NCI-H2196 (cell line): ENCODE measurements around the gene PRKAR1B.

Experiments used
- DNase-seq: peaks from one replicate; lab custom pipeline; 2025; ENCODE audit not compliant: unreplicated experiment; lab: John Stamatoyannopoulos, UW

Gene PRKAR1B

GRCh38 chr7:725223-726005, 1.7 kb downstream of the PRKAR1B start:
- no peak for DNase-seq

DNA sequence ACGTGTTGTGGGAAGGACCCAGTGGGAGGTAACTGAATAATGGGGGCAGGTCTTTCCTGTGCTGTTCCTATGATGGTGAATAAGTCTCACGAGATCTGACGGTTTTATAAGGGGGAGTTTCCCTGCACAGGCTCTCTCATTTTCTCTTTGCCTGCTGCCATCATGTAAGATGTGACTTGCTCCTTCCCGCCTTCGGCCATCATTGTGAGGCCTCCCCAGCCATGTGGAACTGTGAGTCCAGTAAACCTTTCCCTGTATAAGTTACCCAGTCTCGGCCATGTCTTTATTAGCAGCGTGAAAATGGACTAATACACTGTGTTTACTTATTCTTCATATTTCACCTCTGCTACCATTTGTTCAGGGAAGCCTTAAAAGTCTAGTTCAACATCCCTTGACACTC, 2.8 kb downstream of the PRKAR1B start:
- DNase-seq, result no peak

DNA sequence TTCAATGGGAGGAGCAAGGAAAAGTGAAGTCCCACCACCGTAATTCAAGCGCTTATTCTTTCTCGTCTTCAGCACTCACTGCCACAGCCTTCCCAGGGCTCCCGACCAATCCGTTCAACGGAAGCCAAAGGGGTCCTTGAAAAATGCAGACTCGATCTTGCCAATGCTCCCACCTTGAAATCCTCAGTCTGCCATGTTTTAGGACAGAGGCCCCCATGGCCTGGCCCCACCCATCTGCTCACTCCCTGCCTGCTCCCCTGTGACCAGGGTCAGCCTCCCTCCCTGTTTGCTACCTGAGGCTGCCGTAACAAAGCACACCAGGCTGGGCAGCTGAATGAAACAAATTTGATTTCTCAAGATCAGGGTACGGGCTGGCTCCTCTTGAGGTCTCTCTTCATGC, 3.5 kb downstream of the PRKAR1B start:
- no peak for DNase-seq

DNA sequence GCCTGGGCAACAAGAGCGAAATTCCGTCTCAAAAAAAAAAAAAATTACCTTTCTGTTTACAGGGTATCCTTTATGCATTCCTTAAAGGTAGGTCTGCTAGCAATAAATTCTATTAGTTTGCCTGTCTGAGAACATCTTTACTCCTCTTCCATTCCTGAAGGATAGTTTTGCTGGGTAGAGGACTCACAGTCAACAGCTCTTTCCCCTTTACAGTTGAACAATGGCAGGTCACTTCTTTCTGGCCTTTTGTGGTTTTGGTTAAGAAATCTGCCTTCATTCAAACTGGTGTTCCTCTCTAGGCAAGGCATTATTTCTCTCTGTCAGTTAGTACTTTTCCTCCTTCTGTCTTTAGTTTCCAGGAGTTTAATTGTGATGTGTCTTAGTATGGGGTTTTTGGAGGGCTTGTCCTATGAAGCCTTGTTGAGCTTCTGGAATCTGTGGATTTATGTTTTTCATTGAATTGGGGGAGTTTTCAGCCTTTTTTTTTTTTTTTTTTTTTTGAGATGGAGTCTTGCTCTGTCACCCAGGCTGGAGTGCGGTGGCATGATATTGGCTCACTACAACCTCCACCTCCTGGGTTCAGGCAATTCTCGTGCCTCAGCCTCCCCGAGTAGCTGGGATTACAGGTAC, 5.3 kb downstream of the PRKAR1B start:
- DNase-seq, result no peak

- DNase-seq, result no peak
These were observed 10.4 kb downstream of the PRKAR1B start for GRCh38 chr7:716636-717035.

DNA sequence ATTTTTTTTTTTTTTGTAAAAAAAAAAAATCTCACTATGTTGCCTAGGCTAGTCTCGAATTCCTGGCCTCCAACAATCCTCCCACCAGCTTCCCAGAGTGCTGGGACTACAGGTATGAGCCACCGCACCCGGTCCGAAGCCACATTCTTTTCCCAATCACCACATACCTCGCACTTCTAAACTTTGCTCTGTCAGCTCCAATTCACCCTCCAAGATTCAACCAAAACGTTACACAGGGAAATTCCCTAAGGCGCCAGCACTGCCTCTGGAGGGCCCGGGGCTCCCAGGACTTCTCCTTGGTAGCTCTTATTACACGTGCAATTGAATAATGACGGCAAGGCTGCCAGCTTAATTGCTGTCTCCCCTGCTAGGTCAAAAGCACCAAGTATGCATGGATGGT, 10.9 kb downstream of the PRKAR1B start:
- no peak for DNase-seq

DNA sequence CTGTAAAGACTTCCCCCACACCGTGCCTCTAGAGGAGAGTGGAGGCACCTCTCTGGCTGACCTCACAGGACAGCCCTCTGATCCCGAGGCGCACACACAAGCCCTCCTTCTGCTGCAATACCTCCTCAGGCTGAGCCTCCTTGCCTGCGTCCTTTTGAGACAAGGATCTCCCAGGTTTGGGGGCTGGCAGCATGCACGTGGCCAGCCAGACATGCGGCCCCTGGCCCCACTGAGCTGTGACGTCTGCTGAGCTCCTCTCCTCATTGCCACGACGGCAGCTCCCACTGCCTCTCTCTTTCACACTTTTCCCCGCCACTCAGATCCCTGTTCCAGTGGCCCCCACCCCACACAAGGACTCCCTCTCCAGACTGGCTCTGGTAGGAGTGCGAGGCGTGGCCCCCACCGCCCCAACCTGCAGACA, 12.8 kb downstream of the PRKAR1B start:
- no peak for DNase-seq

DNA sequence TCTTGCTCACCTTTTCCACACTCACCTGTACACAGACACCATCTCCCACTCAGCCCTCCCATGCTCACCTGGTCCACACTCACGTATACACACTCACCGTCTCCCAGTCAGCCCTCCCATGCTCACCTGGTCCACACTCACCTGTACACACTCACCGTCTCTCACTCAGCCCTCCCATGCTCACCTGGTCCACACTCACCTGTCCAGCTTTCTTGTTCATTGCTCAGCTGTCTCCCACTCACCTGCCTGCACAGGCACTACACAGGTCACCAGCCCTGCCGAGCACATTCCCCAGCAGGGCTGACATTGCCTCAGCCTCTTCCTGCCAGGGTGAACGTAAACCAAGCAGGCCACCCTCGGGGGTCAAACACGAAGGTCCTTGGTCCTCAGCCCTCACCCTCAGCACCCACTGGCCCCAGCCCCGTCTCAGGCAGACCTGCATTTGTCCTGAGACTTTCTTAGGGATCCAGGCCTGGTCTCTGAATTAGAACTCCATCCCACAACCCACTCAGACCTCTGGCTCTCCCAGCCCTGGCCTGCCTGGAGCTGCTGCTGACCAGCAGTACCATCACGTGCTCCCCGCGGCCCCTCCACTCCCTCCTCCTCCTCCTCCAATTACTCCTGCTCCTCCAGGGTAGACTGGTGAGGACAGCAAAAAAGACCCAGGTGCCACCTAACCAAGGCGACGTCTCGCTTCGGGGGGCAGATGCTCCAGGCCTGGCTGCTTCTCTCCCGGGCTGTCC, 13.4 kb downstream of the PRKAR1B start:
- no peak for DNase-seq

DNA sequence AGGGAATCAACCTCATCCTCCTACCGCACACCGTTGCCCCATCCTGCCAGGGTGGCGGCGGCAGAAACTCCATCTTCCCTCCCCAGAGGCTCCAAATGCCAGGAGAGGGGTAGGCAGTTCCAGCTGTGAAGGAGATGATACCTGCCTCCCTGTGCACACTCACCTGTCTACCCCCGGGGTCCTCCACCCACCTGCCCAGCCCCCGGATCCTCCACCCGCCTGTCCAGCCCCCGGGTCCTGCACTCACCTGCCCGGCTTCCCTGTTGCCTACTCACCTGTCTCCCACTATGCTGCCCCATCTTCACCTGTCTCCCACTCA, 14.0 kb downstream of the PRKAR1B start:
- no peak for DNase-seq

DNA sequence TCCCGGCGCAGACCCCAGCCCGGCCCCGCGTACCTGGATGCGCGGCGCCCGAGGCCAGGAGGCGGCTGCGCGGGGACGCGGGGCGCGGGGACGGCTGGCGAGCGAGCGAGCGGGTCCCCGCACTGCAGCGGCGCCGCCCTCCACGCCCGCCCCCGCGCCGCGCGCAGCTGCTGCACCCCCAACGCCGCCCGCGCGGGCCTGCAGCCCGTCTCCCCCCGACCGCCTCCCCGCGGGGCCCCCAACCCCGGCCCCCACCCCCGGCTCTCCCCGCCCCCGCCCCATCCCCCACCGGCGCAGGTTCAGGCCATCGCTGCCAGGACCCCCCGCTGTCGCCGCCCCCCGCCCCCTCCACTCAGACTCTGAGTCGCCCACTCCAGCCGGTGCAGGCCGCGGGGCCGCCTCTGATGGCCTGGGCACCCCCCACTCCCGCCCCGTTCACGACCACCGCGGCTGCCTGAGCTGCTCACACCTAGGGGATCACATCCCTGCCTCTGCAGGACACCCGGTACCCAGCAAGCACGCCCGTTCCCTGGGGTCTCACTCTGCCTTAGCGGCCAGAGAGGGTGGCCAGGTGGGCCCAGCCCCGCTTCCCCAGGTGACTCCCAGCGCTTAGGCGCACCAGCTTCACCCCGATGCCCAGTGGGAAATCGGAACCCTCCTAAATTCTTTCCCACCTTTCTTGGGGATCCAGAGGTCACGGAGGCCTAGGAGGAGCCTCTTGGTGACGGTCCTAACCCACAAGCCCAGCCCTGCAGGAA, 14.5 kb downstream of the PRKAR1B start:
- DNase-seq, result no peak

GRCh38 chr7:711922-712380, 15.1 kb downstream of the PRKAR1B start:
- DNase-seq, result no peak

- no peak for DNase-seq
These were observed 15.8 kb downstream of the PRKAR1B start for GRCh38 chr7:711093-711921.

- no peak for DNase-seq
These were observed 16.9 kb downstream of the PRKAR1B start for GRCh38 chr7:710161-710560.

DNA sequence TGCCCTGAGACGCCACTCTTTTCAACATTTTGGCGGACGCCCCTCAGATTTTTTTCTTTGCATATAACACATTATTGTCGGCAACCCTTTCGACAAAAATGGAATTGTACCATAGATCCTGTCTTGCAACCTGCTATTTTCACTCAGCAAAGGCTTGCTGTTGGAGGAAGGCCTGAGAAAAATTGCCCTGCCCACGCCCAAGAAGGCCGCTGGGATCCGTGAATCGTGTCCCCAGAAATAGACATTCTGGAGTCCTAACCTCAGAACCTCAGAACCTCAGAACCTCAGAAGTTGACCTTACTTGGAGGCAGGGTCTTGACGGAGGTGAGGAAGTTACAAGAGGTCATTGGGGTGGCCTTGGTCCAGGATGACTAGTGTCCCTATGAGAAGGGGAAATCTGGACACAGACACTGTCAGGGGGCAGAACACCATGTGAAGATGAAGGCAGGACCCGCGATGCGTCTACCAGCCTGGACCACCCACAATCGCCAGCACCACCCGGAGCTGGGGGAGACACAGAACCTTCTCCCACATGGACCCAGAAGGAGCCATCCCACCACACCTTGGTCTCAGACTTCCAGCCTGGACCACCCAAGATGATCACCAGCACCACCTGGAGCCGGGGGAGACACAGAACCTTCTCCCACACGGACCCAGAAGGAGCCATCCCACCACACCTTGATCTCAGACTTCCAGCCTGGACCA, 19.6 kb downstream of the PRKAR1B start:
- no peak for DNase-seq

DNA sequence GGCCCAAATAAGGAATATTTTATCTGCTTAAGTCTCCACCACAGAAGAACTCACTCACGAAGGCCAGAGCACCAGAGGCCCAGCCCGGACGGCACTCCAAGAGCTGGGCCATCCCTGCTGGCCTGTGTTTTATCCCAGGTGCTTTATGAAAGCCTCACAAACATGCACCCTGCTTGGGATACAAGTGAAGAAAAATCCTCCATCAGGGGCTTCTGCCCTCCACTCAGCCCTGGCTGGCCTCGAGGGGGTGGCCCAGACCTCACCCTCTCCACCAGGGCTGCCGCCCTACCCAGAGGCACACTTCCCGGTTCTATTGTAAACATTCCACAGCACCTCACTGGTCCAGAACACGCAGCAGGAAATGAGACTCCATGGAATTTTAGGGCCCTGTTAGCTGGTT, 20.4 kb downstream of the PRKAR1B start:
- DNase-seq, result no peak

- no peak for DNase-seq
These were observed 24.0 kb downstream of the PRKAR1B start for GRCh38 chr7:703049-703448.

GRCh38 chr7:701086-701671, 25.9 kb downstream of the PRKAR1B start:
- DNase-seq, result no peak

GRCh38 chr7:699476-700170, 27.5 kb downstream of the PRKAR1B start:
- no peak for DNase-seq
